ENCODE results near the gene MCRS1.

The MCRS1 gene

DNA sequence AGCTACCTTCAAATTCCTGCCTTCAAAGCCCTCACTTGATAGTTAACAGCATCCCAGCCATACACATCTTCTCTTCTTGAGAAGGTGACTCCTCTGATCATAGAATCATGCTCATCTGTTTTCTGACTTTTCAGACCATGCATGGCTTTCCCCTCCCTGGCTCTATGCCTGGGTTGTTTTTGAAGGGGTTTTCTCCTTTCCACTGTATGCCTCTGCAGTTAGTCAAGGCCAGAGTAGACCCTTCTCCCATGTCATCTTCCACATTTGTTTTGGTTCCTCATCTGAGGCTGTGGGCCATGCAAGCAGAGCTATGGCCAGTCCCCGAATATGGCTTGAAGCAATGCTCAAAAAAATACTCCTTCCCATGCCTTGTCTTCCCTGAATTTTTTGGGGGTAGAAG lies 14.3 kb upstream of the MCRS1 start:
- DNase-seq (ENCODE audit: low read depth, low spot score), result no peak

DNA sequence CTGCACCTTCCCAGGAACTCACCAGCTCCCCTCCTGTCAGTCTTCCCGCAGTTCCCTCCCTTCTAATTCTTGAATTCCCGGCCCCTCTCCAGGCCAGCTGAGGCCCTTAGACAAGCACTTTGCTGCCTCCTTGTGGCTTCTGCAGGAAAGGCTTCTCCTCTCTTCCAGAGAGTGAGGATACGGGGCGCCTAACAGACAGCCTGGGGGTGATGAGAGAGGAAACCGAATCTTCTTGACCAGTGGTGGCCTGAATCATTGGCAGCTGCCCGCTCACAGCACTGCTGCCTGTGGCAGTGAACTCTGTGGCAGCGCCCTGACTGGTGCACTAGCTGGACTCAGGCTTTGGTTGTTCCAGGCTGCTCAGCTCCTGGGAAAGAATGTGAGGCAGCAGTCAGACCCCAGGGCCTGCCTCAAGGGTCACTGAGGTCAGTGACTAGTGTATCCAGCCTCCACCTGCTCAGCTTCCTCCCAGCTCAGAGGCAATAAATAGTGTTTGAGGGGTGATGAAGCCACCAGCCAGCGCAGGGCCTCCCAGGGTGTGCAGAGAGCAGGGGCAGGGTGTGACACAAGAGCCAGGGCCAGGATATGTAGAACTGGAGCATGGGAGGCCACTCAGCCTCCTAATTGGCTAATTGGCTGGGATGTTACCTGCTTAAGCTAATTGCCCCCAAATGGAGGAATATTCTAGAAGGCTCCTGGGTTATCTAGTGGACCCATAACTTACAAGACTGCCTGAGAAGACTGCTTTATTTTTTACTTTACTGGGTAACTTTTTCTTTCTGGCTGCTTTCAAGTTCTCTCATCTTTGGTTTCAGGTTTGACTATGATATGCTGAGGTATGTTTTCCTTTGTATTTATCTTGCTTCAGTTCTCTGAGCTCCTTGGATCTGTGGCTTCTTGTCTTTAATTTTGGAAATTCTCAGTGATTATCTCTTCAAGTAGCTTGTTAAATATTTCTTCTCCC lies 12.9 kb upstream of the MCRS1 start:
- DNase-seq (ENCODE audit: low read depth, low spot score), result peak; percentile 83

DNA sequence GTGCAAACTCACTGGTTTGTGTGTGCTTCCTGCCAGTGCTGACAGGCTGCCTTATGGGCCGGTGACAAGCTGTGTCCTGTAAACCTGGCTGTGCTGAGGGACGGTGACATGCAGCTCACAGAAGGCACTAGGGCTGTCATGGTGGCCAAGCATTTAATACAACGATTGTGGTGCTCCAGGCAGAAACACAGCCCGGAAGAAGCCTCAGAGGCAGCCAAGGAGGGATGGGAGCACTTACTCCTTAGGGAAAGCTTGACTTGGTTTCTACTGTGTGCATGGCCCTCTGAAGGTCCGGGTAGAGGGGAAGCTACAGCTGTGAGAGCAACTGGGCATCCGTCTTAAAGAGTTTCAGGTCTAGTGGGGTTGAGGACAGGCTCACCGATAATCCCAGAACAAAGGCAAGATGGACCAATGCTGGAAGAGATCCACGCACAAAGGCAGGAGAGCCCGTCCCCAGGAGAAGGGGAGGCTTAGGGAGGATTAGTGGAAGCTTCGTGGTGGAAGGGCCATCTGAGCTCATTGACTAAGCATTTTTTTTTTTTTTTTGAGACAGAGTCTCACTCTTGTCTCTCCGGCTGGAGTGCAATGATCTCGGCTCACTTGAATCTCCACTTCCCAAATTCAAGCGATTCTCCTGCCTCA lies 10.7 kb upstream of the MCRS1 start:
- DNase-seq (ENCODE audit: low read depth, low spot score), result no peak

DNA sequence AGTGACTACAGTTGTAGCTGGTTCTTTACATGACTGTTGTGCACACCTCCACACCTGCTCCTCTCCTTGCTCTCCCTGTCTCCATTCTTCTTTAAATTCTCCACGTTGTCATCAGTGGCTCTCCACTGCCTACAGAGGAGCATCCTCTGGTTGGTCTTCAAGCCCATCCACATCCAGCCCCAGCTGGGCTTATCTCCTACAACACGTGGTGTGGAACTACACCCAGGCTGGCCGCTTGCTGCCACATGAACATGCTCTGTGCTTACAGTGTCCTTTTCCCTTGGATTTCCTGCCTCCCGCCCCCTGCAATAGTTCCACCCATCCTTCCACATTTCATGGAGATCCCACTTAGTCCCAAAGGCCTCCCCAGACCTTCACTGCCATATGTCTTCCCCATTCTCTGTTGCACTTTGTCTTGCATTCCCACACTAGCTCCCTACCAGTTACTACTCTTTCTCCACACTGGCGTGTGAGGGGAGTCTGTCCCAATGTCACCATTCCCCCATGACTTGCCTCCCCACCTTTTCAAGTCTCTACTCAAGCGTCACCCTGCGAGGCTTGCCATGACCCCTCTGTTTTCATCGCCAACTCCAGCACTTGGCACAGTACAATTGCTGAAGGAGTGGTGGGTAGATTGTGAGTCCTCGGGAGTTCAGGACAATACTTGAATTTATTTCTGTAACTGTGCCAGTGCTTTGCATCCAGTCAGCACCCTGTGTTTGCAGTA lies 9.8 kb upstream of the MCRS1 start:
- DNase-seq (ENCODE audit: low read depth, low spot score), result no peak

DNA sequence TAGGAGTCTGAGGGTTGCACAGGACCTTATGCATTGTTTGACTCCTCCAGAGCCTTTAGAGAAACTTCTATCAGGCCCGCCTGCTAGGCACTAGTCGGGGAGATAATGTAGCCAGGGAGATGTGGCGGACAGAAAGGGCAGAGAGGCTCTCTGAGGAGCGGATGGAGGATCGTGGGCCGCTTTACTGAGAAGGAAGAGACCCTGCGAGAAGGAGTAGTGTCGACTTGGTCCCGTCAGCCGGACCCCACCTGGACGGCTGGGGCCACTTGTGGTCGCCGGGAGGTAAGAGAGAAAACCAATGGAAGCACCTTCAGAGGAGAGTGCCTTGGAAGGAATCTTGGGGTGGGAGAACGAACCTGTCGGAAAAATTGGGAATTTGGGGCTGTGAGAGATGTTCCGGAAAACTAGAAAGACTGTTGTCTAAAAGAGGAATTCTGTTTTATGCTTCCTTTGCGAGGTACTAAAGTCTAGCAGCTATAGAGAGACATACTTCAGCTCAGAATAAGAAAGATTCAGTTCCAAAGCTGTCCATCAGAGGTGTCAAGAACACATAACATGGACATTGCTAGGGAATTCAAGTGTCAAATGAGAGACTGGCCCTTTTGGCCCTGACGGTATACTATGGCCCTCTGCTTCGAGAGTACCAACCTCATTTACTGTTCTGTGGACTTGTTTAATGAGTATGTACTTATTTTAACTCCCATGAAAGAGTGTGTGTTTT lies 660 bp upstream of the MCRS1 start:
- no peak for DNase-seq (ENCODE audit: low read depth, low spot score)

DNA sequence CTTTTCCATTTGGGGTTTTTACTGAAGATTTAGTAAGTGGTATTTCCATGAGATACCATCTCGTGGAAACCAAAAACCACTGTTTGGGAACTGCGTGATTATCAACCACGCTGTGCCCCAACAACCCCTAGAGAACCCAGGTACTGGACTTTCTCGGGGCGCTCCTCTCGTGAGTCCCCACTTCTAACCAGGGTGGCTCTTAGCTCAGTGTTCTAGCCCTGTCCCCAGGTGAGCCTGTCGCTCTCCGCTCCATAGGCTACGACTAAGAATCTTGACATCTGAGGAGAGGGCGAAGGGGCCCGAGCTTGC lies 686 bp downstream of the MCRS1 start:
- DNase-seq (ENCODE audit: low read depth, low spot score), result no peak

DNA sequence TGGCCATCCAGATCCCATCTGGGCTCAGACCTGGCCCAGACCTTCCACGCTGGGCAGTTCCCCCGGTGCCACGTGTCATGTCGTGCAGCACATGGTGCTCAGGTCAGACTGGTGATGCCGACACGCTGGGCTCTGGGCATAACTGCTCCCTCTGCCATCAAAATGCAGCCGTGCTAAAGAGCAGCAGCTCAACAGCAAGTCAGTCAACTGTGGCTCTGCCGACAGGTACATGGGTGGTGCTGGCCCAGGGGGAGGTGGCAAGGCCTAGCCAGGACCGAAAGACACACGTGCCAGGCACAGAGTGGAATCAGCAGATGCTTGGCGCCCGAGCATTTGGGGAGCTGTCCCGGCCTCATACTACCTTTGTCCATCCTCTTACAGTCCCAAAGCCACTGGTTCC lies 1.6 kb downstream of the MCRS1 start:
- no peak for DNase-seq (ENCODE audit: low read depth, low spot score)

DNA sequence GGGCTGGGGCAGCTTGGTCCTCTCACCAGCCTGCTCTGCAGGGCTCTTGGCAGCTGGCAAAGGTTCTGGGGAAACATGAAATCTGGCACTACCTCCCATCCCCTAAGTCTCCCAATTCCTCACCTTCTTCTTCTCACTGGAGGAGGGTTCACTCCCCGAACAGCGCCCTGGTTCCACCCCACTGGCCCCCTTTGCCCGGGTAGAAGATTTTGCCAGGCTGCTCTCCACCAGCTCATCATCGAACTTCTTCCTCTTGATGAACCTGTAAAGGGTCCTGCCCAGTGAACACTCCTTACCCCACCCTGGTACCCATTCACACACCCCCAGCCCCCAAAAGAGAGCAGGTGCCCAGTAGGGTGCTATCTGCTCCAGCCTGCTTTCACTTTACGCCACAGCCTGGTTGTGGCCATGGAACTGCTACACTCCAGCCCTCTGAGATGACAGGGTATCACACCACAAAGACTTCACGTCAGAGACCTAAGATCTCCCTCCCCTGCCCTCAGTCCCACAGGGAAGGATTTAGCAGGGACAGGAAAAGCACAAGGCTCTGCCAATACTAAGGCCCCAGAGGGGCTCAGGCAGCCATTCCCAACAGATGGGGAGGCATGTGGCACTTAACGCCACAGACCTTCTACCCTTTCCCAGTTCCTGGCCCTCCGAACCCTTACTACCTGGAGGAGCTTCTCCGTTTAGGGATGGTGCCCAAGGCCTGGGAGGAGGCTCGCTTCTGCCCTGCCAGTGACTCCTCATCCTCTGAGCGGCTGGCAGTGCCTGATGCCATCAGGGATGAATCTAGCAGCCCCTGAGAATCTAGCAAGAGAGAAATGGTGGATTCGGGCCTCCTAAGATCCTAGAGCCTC lies 2.3 kb downstream of the MCRS1 start:
- no peak for DNase-seq (ENCODE audit: low read depth, low spot score)

DNA sequence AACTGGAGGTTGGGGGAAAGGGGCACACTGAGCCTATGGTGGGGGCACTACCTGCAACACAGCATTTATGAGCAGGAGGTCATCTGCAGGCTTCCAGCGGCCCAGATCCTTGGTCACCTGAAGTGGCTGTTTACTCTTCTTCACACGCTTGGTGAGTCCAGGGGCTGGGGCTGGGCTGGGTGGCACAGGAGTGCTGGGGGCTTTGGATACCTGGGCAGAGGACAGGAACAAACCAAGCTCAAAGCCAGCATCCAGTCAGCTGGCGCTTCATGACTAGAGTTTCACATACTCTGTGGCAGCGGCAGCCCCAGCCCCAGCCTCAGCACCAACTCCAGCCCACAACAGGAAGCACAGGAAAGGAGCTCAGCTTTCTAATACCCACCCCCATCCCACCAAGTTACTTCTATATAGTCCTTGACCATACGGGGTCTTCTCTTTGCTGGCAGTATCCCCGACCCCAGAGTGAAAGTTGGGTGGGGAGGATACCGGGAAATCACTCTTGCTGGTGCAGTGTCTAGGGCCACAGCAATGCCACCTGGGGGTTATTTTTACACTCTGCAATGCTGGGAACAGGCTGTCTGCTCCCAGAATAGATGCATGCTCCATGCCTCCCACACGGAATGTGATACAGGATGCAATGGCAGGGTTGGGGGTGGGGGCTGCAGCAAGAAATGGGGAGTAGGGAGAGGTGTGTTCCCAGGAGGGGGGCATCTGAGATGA lies 3.1 kb downstream of the MCRS1 start:
- no peak for DNase-seq (ENCODE audit: low read depth, low spot score)

DNA sequence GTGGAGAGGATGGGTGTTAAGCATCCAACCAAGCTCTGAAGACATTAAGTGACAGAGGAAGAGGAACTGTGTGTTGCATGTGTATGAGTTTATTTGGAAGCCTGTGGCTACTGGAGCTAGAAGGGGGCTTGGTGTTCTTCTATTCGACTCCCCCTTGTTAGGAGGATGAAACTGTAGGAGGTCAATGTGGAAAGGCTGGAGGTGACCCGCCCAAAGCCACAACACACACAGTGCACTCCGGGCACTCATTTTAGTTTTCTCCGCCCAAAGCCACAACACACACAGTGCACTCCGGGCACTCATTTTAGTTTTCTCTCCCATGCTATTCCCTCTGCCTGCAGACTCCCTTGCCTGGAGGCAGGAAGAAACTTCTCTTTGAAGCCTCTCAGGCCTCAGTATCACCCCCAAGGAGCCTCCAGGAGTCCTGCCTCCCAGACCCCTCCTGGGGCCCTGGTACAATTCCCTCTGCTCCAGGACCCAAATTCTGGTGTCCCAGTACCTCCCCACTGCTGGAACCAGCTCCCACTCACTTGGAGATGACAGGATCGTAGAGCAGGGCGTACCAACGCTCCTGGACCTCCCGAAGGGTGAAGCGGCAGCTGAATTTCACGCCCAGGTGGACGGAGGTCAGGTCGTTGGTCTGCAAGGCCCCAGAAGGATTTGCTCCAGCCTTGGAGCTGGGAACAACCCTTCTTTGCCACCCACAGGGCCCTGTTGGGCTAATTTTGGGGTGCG lies 3.8 kb downstream of the MCRS1 start:
- DNase-seq (ENCODE audit: low read depth, low spot score), result no peak

DNA sequence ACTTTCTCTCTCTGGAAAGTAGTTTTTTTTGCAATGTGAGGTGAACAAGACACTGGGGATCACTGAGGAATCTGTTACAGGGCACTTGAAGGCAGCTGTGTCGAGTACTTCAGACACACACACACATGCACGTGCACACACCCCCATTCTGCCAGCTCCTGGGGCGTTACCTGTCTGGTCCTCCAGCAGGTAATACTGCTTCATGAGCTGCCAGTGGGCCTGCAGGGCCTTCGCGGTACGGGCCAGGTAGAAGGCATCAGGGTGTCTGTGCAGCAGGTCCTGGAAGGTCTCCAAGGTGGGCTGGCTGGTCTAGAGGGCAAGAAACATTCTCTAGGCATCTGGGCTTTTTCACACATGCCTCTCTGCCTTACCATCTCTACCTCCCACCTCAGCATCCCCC lies 5.1 kb downstream of the MCRS1 start:
- DNase-seq (ENCODE audit: low read depth, low spot score), result no peak

DNA sequence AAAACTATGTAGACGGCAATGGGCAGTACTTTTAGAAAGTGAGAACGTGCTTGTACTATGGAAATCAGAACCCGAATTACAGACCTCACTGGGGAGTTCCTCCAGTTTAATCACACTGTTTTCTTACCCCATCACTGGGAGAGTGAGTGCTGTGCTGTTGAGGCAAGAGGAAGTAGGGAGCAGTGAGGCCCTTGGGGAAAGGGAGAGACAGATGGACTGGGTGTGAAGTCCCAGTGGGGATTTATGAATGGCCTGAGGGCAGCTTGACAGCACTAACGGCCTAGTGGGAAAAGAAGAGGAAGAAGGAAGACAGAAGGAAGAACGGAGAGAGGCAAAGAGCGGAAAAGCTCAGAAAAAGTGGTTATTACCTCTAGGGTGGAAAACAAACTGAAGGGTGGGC lies 5.7 kb downstream of the MCRS1 start:
- no peak for DNase-seq (ENCODE audit: low read depth, low spot score)

DNA sequence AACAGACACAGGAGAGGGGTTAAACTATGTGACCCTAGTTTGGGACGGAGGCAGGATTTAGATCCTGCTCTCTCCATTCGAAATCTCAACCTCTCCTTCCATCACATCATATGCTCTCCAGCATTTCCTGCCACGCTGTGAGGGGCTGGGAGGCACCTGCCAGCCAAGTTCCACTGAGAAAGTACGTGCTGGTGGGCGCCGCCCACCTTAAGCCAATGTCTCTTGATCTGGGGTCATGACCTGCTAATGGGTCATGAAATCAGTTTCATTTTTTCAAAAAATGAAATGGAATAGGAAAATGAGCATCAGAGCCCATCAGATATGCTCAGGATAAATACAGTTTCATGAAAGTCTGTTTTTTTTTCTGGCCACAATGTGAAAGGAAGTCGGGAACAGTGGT lies 7.2 kb downstream of the MCRS1 start:
- DNase-seq (ENCODE audit: low read depth, low spot score), result no peak

DNA sequence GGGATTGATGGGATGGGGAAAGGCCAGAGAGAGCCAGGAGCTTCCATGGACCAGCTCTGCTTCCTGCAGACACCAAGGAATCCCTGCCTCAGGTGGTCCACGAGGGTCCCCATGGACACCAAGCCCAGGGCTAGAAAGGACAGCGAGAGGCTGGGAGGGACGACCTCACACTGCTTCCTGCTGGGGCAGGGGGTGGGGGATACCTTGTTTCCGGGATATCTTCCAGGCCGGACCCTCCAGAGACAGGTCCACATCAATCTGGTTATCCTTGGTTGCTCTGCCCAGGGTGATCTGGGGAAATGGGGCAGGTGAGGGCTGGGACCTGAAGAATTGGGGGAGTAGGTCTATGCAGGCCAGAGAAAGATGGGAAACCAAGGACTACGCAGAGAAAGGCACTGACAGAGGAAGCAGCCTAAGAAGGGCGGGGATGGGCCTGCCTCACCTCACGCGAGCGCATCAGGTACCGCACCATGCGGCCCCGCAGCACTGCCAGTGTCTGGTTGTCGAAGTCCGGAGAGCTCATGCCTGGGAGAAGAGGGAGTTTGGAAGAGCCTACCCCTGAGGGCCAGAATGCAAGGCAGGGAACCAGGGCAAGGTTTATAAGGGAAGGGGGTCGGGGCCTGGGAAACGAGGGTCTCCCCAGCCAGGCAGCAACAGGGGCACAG lies 8.8 kb downstream of the MCRS1 start:
- DNase-seq (ENCODE audit: low read depth, low spot score), result no peak

DNA sequence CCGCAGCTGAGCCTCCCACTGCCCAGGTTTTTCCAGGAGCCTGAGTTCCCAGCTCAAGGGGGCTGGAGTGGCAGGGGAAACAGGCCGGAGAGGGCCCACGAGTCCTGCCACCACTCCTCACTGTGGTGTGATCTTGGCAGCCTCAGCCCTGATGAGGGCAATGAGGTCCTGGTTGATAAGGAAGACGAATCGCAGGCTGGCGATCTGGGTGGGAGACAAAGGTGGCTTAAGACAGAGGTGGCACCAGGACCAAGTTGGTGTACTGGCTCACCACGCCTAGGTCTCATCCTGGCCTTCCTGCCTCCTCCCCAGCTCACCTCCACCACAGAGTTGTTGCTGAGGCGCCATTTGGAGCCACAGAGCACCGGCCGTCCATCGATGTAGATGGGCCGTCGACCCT lies 9.4 kb downstream of the MCRS1 start:
- no peak for DNase-seq (ENCODE audit: low read depth, low spot score)

DNA sequence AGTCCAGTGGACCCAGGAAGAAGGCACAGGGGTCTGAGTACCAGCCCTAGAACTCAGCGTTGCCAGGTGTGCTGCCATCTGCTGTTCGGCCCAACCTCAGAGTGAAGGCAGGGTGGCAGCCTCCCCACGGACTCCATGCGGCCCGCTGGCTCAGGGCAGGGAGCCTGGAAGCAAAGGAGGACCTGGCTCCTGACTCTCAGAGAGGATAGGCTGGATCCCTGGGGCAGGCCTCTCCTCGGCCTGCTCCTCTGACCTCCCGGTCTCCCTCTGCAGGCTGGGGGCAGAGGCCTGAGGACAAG lies 10.1 kb downstream of the MCRS1 start:
- no peak for DNase-seq (ENCODE audit: low read depth, low spot score)

DNA sequence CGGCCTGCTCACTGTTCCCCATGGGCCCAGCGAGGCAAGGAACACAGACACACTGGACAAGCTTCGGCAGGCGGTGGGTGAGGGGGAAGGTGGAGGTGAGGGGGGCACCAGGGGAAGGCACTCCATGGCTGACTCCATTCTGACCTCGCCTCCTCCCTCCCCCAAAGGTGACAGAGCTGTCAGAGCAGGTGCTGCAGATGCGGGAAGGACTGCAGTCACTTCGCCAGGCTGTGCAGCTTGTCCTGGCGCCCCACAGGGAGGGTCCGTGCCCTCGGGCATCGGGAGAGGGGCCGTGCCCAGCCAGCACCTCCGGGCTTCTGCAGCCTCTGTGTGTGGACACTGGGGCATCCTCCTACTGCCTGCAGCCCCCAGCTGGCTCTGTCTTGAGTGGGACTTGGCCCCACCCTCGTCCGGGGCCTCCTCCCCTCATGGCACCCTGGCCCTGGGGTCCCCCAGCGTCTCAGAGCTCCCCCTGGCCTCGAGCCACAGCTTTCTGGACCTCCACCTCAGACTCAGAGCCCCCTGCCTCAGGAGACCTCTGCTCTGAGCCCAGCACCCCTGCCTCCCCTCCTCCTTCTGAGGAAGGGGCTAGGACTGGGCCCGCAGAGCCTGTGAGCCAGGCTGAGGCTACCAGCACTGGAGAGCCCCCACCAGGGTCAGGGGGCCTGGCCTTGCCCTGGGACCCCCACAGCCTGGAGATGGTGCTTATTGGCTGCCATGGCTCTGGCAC lies 10.6 kb downstream of the MCRS1 start:
- no peak for DNase-seq (ENCODE audit: low read depth, low spot score)

DNA sequence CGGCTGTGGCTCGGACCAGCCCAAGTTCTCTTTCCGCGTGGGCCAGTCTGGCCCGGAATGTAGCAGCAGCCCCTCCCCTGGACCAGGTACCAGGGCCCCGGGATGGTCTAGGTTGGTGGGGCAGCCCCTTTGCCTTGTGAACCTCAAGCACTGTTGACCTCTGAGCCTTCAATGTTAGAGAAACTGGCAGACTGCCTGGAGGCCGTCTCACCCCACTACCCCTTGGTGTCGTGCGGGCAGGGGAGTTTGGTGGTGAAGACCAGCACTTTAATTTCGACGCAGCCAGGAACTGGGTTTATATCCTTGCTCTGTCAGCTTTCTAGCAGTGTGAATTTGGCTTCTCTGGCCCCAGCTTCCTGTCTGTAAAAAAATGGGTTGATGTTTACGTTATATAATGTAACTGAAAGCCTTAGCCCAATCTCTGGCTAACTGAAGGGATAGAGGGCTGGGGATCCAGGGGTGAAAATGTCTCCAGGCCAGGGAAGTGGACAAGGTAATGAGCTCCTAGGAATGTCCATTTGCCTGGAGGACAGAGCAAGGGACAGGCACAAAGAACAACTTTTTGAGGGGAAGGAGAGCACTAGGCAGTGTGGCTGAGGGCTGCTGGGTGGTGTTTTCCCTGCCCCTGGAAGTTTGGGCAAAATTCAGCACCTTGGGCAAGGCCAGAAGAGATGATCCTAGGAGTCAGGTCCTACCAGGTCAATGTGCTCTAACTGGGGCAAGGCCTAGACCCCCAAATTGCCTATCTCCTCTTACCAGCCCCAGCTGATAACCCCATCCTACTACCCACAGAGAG lies 11.4 kb downstream of the MCRS1 start:
- DNase-seq (ENCODE audit: low read depth, low spot score), result no peak
